Ascending aorta (tissue), 2 donors: ENCODE data around the gene LMOD3. TPM values are rescaled to one million over a fixed set of nuclear protein-coding genes. Genes with fewer than 3 reads are reported as not detected.

Source experiments
- DNase-seq, 2 donors: peaks; one replicate each; pipeline ENCODE4 v3.0.0-alpha.2; 2019; ENCODE audit warnings: low spot score in 2 of 2
- H3K27ac ChIP-seq, 2 donors: fragments of 200-600 bp; sonication (generic); one replicate each; pipeline ENCODE4 v1.5.1; 2016 to 2017; ENCODE audit warnings: mild to moderate bottlenecking in 1 of 2
- H3K27me3 ChIP-seq: fragments of 200-600 bp; sonication (generic); one replicate; pipeline ENCODE4 v1.5.1; 2017
- H3K36me3 ChIP-seq, 2 donors: fragments of 200-600 bp; sonication (generic); one replicate each; pipeline ENCODE4 v1.5.1; 2016
- H3K4me1 ChIP-seq, 2 donors: fragments of 200-600 bp; sonication (generic); one replicate each; pipeline ENCODE4 v1.5.1; 2016 to 2017; ENCODE audit warnings: mild to moderate bottlenecking in 1 of 2
- H3K4me3 ChIP-seq, 2 donors: fragments of 200-600 bp; sonication (generic); one replicate each; pipeline ENCODE4 v1.5.1; 2016 to 2017; ENCODE audit warnings: mild to moderate bottlenecking in 1 of 2
- H3K9me3 ChIP-seq, 2 donors: fragments of 200-600 bp; sonication (generic); one replicate each; pipeline ENCODE4 v1.5.1; 2016
- CTCF ChIP-seq, 3 experiments: fragments of 200-600 bp in 2 of 3; fragments of 450-650 bp in 1 of 3; sonication (generic) in 2 of 3; IDR thresholded peaks; one replicate each; pipeline ENCODE4 v1.5.1; 2016 to 2019; ENCODE audit warnings: antibody characterized with exemption in 3 of 3, mild to moderate bottlenecking in 1 of 3, moderate library complexity in 1 of 3
- intact Hi-C: fragments of 100-400 bp; cut with DNase I; formaldehyde crosslinking; loops from one replicate; pipeline ENCODE4 v1.15.1; 2023
- total RNA-seq: library from RNA; depleted of rRNA; stranded (reverse); fragments of >200 nt; gene quantifications from one replicate; pipeline ENCODE4 v1.1.0, GENCODE V29; 2016

The LMOD3 gene
- total RNA-seq, 1 donor from 2014 or later: not detected

DNA sequence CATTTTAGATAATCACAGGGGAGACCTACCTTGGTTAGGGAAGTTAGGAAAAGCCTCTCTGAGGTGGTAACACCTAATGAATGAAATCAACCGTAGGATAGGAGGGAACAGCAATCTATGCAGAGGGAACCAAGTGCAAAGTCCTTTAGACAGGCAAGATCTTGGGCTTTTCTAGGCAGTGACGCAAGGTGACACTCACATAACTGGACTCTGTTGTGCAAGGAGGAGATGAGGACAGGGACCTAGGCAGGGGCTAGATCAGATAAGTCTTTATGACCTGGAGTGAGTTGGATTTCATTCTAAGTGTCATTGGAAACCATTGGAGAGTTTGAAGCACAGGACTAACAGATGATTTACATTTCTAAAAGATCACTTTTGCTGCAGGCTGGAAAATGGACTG, 4.6 kb upstream of the LMOD3 start:
- H3K36me3 ChIP-seq: no peaks in the 10 kb centered on the region
- no peaks in the 10 kb centered on the region for H3K9me3 ChIP-seq
- no peak for TF ChIP-seq CTCF (IDR thresholded peaks at IDR 0.05)
- H3K4me3 ChIP-seq: no peak overlapping the region
- no peak overlapping the region for H3K27ac ChIP-seq
- no peak for DNase-seq
- no peaks in the 10 kb centered on the region for H3K27me3 ChIP-seq
- intact Hi-C loops: no loop called here
- no peaks in the 10 kb centered on the region for H3K4me1 ChIP-seq

DNA sequence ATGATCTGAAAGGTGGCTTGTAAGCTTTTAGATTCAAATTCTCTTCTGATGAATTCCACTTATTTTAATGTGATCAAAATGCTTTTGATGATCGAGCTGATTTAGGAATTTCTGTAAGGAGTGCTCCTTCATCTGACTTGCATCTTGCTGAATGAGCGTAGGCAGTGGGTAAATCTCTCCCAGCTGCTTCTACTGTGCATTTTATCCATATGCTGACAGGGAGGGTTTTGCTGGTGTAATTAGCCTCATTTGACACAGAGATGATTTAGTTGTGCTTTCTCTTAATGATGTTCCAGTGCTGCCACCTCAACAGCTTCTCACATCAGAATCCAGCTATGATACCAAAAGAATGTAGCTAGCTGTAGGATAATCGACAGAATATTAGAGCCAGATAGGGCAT, 3.8 kb upstream of the LMOD3 start:
- H3K4me1 ChIP-seq: no peaks in the 10 kb centered on the region
- no peaks in the 10 kb centered on the region for H3K9me3 ChIP-seq
- H3K36me3 ChIP-seq: no peaks in the 10 kb centered on the region
- no peak overlapping the region for H3K27ac ChIP-seq
- H3K27me3 ChIP-seq: no peaks in the 10 kb centered on the region
- intact Hi-C loops: no loop called here
- H3K4me3 ChIP-seq: no peak overlapping the region
- TF ChIP-seq CTCF (IDR thresholded peaks at IDR 0.05): no peak
- no peak for DNase-seq

DNA sequence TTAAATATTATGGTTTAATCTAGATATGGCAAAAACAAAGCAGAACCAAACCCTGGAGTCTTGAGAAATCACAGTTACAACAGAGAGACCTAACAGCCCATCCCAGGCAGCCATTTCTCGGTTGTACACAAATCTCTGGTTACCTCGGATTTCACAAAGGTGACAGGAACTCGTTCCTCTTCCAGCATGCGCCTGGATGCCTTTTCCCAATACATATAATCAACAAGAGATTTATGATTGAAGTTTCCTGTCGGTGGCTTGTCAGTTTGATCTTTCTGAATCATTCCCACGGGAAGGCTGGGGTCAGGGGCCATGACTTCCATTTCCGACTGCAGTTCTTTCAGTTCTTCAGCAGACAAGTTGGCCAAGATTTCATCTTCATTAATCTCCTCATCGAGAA, 445 bp downstream of the LMOD3 start:
- Histone ChIP-seq H3K4me1 (no peaks in the 10 kb centered on the region), H3K36me3 (no peaks in the 10 kb centered on the region), H3K9me3 (no peaks in the 10 kb centered on the region), H3K4me3 (no peak overlapping the region), H3K27ac (no peak overlapping the region), H3K27me3 (no peaks in the 10 kb centered on the region)
- no peak for DNase-seq
- no peak for TF ChIP-seq CTCF (IDR thresholded peaks at IDR 0.05)
- intact Hi-C loops: loop anchor here (2.0 kb wide), 1 partner anchor 549 kb away; no protein-coding TSS in a partner anchor

- Histone ChIP-seq H3K4me1 (no peaks in the 10 kb centered on the region), H3K27ac (no peak overlapping the region), H3K36me3 (no peaks in the 10 kb centered on the region), H3K9me3 (no peaks in the 10 kb centered on the region), H3K27me3 (no peaks in the 10 kb centered on the region), H3K4me3 (no peak overlapping the region)
- no peak for TF ChIP-seq CTCF (IDR thresholded peaks at IDR 0.05)
- intact Hi-C loops: loop anchor here (2.0 kb wide), 1 partner anchor 549 kb away; no protein-coding TSS in a partner anchor
- no peak for DNase-seq
Observed at GRCh38 chr3:69121513-69121912, 882 bp downstream of the LMOD3 start.

- Histone ChIP-seq H3K9me3 (no peaks in the 10 kb centered on the region), H3K4me1 (no peaks in the 10 kb centered on the region), H3K27me3 (no peaks in the 10 kb centered on the region), H3K4me3 (no peak overlapping the region), H3K36me3 (no peaks in the 10 kb centered on the region), H3K27ac (no peak overlapping the region)
- peak; percentile 69 to 90 (median 88) for TF ChIP-seq CTCF (IDR thresholded peaks at IDR 0.05)
- intact Hi-C loops: loop anchor here (2.0 kb wide), 1 partner anchor 550 kb away; no protein-coding TSS in a partner anchor
- peak in 1 of 2 donors; percentile 82 for DNase-seq
Observed at GRCh38 chr3:69120879-69121464, 1.4 kb downstream of the LMOD3 start.
